Measurements from ENCODE around the gene PPP2R5D. TPM values are rescaled to one million over a fixed set of nuclear protein-coding genes. Genes with fewer than 3 reads are reported as not detected.
"Not testable (repeated sequence)": the region's sequence is repeated elsewhere in the genome, so short reads cannot be mapped to it uniquely, and the experiment has no call there.

The PPP2R5D gene
- total RNA-seq, 2 experiments from 2014 or later = 35.0 to 35.6 TPM

GRCh38 chr6:42938987-42939809, 45.2 kb upstream of the PPP2R5D start:
- no peak for TF ChIP-seq CTCF (conservative IDR thresholded peaks at IDR 0.05; ENCODE audit: low read length)
- TF ChIP-seq EZH2phosphoT487 (IDR thresholded peaks at IDR 0.05; ENCODE audit: borderline replicate concordance, low read depth, low read length) = no peak
- no peak overlapping the region for H3K4me2 ChIP-seq (ENCODE audit: low read length)
- no peaks in the 10 kb centered on the region for H3K9me2 ChIP-seq (ENCODE audit: insufficient read depth, low read length)
- no peaks in the 10 kb centered on the region for H3K4me1 ChIP-seq (ENCODE audit: insufficient read depth, low read length, poor library complexity, severe bottlenecking)
- POLR2A ChIA-PET = no interaction called here
- H3K79me2 ChIP-seq (ENCODE audit: insufficient read depth, low read depth, low read length) = peaks cover 15% of the 10 kb centered on the region
- no peak overlapping the region for H3K4me3 ChIP-seq (ENCODE audit: low read depth, low read length, poor library complexity, severe bottlenecking)
- H3K9me3 ChIP-seq (ENCODE audit: low read length) = no peaks in the 10 kb centered on the region
- H4K20me1 ChIP-seq (ENCODE audit: insufficient read depth, low read length) = peaks cover 4% of the 10 kb centered on the region; the same call in 1 of the 2 replicates
- intact Hi-C loops (cut with micrococcal nuclease; ENCODE audit: unreplicated experiment) = no loop called here
- H2AFZ ChIP-seq (ENCODE audit: low read length) = no peak overlapping the region
- H3K27ac ChIP-seq (ENCODE audit: low read depth, low read length, poor library complexity, severe bottlenecking) = no peak overlapping the region
- H3K36me3 ChIP-seq (ENCODE audit: insufficient read depth, low read length) = peaks cover 98% of the 10 kb centered on the region
- CTCF ChIA-PET (ENCODE audit: unreplicated experiment) = no interaction called here
- no peak for DNase-seq (ENCODE audit: low spot score)
- BruUV-seq (replicated peaks) = no TSS peak

DNA sequence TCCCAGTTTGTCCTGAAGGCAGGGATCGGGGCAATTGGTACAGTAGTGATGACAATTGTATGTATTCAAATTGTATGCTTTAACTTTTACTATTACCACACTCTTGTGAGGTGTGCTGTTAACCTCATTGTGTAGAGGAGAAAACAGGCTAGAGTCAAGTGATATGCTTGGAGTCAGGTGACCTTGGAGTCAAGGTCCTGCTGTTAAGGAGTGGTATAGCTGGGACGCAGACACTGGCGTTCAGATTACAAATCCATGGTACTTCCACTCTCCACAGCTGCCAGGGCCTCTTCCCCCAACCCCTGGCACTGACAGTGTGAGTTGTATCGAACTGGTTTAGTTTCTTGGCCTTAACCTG, 44.6 kb upstream of the PPP2R5D start:
- peaks cover 4% of the 10 kb centered on the region; the same call in 1 of the 2 replicates for H4K20me1 ChIP-seq (ENCODE audit: insufficient read depth, low read length)
- no peaks in the 10 kb centered on the region for H3K9me3 ChIP-seq (ENCODE audit: low read length)
- POLR2A ChIA-PET = no interaction called here
- H3K79me2 ChIP-seq (ENCODE audit: insufficient read depth, low read depth, low read length) = peaks cover 9% of the 10 kb centered on the region; the same call in 1 of the 2 replicates
- CTCF ChIA-PET (ENCODE audit: unreplicated experiment) = no interaction called here
- H3K27ac ChIP-seq (ENCODE audit: low read depth, low read length, poor library complexity, severe bottlenecking) = no peak overlapping the region
- no peak for DNase-seq (ENCODE audit: low spot score)
- BruUV-seq (replicated peaks) = no TSS peak
- no peaks in the 10 kb centered on the region for H3K9me2 ChIP-seq (ENCODE audit: insufficient read depth, low read length)
- intact Hi-C loops (cut with micrococcal nuclease; ENCODE audit: unreplicated experiment) = no loop called here
- no peaks in the 10 kb centered on the region for H3K4me1 ChIP-seq (ENCODE audit: insufficient read depth, low read length, poor library complexity, severe bottlenecking)
- no peak overlapping the region for H3K4me2 ChIP-seq (ENCODE audit: low read length)
- TF ChIP-seq EZH2phosphoT487 (IDR thresholded peaks at IDR 0.05; ENCODE audit: borderline replicate concordance, low read depth, low read length) (no peak), CTCF (conservative IDR thresholded peaks at IDR 0.05; ENCODE audit: low read length) (no peak)
- peaks cover 98% of the 10 kb centered on the region for H3K36me3 ChIP-seq (ENCODE audit: insufficient read depth, low read length)
- H2AFZ ChIP-seq (ENCODE audit: low read length) = no peak overlapping the region
- H3K4me3 ChIP-seq (ENCODE audit: low read depth, low read length, poor library complexity, severe bottlenecking) = no peak overlapping the region

GRCh38 chr6:42940493-42941045, 43.8 kb upstream of the PPP2R5D start:
- no peak for TF ChIP-seq CTCF (conservative IDR thresholded peaks at IDR 0.05; ENCODE audit: low read length)
- no peak for TF ChIP-seq EZH2phosphoT487 (IDR thresholded peaks at IDR 0.05; ENCODE audit: borderline replicate concordance, low read depth, low read length)
- intact Hi-C loops (cut with micrococcal nuclease; ENCODE audit: unreplicated experiment) = no loop called here
- Histone ChIP-seq H3K27ac (ENCODE audit: low read depth, low read length, poor library complexity, severe bottlenecking) (no peak overlapping the region), H3K9me2 (ENCODE audit: insufficient read depth, low read length) (no peaks in the 10 kb centered on the region), H3K79me2 (ENCODE audit: insufficient read depth, low read depth, low read length) (peaks cover 1% of the 10 kb centered on the region; the same call in 1 of the 2 replicates), H3K4me2 (ENCODE audit: low read length) (no peak overlapping the region), H2AFZ (ENCODE audit: low read length) (no peak overlapping the region), H3K9me3 (ENCODE audit: low read length) (no peaks in the 10 kb centered on the region), H3K4me1 (ENCODE audit: insufficient read depth, low read length, poor library complexity, severe bottlenecking) (no peaks in the 10 kb centered on the region), H3K36me3 (ENCODE audit: insufficient read depth, low read length) (peaks cover 96% of the 10 kb centered on the region), H4K20me1 (ENCODE audit: insufficient read depth, low read length) (peaks cover 4% of the 10 kb centered on the region; the same call in 1 of the 2 replicates), H3K4me3 (ENCODE audit: low read depth, low read length, poor library complexity, severe bottlenecking) (no peak overlapping the region)
- DNase-seq (ENCODE audit: low spot score) = no peak
- CTCF ChIA-PET (ENCODE audit: unreplicated experiment) = no interaction called here
- BruUV-seq (replicated peaks) = no TSS peak
- POLR2A ChIA-PET = no interaction called here

GRCh38 chr6:42941356-42941755, 43.0 kb upstream of the PPP2R5D start:
- H3K9me2 ChIP-seq (ENCODE audit: insufficient read depth, low read length); H3K4me1 ChIP-seq (ENCODE audit: insufficient read depth, low read length, poor library complexity, severe bottlenecking); H3K79me2 ChIP-seq (ENCODE audit: insufficient read depth, low read depth, low read length); intact Hi-C loops (cut with micrococcal nuclease; ENCODE audit: unreplicated experiment); H3K4me3 ChIP-seq (ENCODE audit: low read depth, low read length, poor library complexity, severe bottlenecking); H3K9me3 ChIP-seq (ENCODE audit: low read length); H4K20me1 ChIP-seq (ENCODE audit: insufficient read depth, low read length); BruUV-seq (replicated peaks); H2AFZ ChIP-seq (ENCODE audit: low read length); CTCF ChIA-PET (ENCODE audit: unreplicated experiment); H3K27ac ChIP-seq (ENCODE audit: low read depth, low read length, poor library complexity, severe bottlenecking); DNase-seq (ENCODE audit: low spot score); H3K4me2 ChIP-seq (ENCODE audit: low read length): not testable (repeated sequence)
- POLR2A ChIA-PET = interaction anchor here (0.6 to 0.7 kb wide), 2 partner anchors 10 to 806 kb away, joined by 4 to 6 read pairs; no protein-coding TSS in a partner anchor
- H3K36me3 ChIP-seq (ENCODE audit: insufficient read depth, low read length) = peaks cover 91% of the 10 kb centered on the region
